GM19372 (cell line): ENCODE data around the gene ACACA.

Experiments used
- ATAC-seq: cut with Tn5 transposase; IDR thresholded peaks from one replicate; pipeline ENCODE4 v1.9.1; 2021; ENCODE audit warnings: mild to moderate bottlenecking, low read depth, moderate library complexity; ENCODE audit not compliant: unreplicated experiment

The ACACA gene

GRCh38 chr17:37142294-37142896, 264.2 kb downstream of the ACACA start:
- ATAC-seq = no peak

GRCh38 chr17:37138571-37139120, 268.0 kb downstream of the ACACA start:
- ATAC-seq = no peak

GRCh38 chr17:37137906-37138514, 268.6 kb downstream of the ACACA start:
- ATAC-seq = no peak

GRCh38 chr17:37137070-37137610, 269.5 kb downstream of the ACACA start:
- ATAC-seq = no peak

- ATAC-seq = no peak
Observed at GRCh38 chr17:37135576-37135975, 271.1 kb downstream of the ACACA start.

GRCh38 chr17:37134050-37134449, 272.6 kb downstream of the ACACA start:
- ATAC-seq = no peak

- ATAC-seq = no peak
Observed at GRCh38 chr17:37133136-37133535, 273.5 kb downstream of the ACACA start.

- no peak for ATAC-seq
Observed at GRCh38 chr17:37131669-37132611, 274.7 kb downstream of the ACACA start.

- ATAC-seq = no peak
Observed at GRCh38 chr17:37130984-37131446, 275.6 kb downstream of the ACACA start.

GRCh38 chr17:37124821-37125173, 281.8 kb downstream of the ACACA start:
- no peak for ATAC-seq

GRCh38 chr17:37123941-37124820, 282.5 kb downstream of the ACACA start:
- no peak for ATAC-seq

GRCh38 chr17:37123386-37123785, 283.2 kb downstream of the ACACA start:
- no peak for ATAC-seq

- no peak for ATAC-seq
Observed at GRCh38 chr17:37121616-37122015, 285.0 kb downstream of the ACACA start.

GRCh38 chr17:37118366-37119137, 288.1 kb downstream of the ACACA start:
- no peak for ATAC-seq

- no peak for ATAC-seq
Observed at GRCh38 chr17:37117373-37118142, 289.1 kb downstream of the ACACA start.

GRCh38 chr17:37116671-37117185, 289.9 kb downstream of the ACACA start:
- no peak for ATAC-seq

GRCh38 chr17:37111329-37111728, 295.3 kb downstream of the ACACA start:
- no peak for ATAC-seq

- ATAC-seq = no peak
Observed at GRCh38 chr17:37110746-37111145, 295.9 kb downstream of the ACACA start.
